Measurements from ENCODE around the gene TOP1.

Gene TOP1

DNA sequence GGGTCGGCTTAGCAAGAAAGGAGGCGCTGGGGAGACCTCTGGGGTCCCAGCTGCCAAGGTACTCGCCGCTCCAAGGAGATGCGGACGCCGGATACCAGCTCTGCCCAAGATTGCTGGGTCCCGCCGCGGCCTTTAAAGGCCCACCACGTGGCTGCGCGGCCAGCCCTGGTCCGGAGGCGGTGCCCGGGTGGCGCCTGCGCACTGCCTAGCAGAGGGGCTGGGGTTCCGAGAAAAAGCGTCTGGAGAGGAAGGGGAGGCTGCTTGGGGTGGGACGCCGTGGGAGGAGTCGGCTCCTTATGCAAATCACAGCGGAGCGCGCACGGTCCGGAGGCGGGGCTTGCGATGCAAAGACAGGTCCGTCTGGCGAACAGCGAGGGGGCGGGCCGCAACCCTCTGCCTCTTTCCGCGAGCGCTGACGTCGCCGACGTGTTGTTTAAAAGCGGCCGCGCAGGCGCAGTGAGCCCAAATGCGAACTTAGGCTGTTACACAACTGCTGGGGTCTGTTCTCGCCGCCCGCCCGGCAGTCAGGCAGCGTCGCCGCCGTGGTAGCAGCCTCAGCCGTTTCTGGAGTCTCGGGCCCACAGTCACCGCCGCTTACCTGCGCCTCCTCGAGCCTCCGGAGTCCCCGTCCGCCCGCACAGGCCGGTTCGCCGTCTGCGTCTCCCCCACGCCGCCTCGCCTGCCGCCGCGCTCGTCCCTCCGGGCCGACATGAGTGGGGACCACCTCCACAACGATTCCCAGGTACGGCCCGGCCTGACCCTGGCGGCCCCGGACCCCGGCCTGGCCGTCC is at the start of gene TOP1:
TSS of gene TOP1 (plus strand) at position 464 of the 791 bp plus-strand sequence. CDS start at position 710, 246 bp downstream.
- Mint-ChIP-seq H3K27ac (peak within 1 kb of the TSS; percentile 87), H3K36me3 (ENCODE audit: low read depth) (peaks cover 31% of the 10 kb centered on the region), H3K9me3 (no peaks in the 10 kb centered on the region), H3K4me1 (ENCODE audit: low read depth) (peaks cover 47% of the 10 kb centered on the region), H3K4me3 (peak within 1 kb of the TSS; percentile 90), H3K27me3 (ENCODE audit: low read depth) (peaks cover 3% of the 10 kb centered on the region)

DNA sequence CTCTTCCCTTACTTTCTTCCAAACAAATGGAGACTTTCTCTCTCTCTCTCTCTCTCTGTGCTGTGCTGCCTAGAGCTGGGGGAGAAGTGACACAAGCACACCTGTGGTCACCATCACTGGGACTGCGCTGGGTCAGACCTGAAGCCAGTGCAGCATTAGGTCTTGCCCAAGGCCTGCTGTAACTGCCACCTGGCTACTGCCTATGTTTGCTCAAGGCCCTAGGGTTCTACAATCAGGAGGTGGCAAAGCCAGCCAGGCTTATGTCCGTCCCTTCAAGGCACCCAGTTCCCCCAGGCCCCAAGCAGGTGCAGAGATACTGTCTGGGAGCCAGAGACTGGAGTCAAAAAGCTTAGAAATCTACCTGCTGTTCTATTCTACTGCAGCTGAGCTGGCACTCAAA is 49.4 kb upstream of the TOP1 start:
- H3K36me3 Mint-ChIP-seq (ENCODE audit: low read depth): peaks cover 8% of the 10 kb centered on the region
- no peak overlapping the region for H3K27ac Mint-ChIP-seq
- H3K9me3 Mint-ChIP-seq: peaks cover 25% of the 10 kb centered on the region
- H3K27me3 Mint-ChIP-seq (ENCODE audit: low read depth): peaks cover 35% of the 10 kb centered on the region
- H3K4me3 Mint-ChIP-seq: no peak overlapping the region
- H3K4me1 Mint-ChIP-seq (ENCODE audit: low read depth): peaks cover 4% of the 10 kb centered on the region

DNA sequence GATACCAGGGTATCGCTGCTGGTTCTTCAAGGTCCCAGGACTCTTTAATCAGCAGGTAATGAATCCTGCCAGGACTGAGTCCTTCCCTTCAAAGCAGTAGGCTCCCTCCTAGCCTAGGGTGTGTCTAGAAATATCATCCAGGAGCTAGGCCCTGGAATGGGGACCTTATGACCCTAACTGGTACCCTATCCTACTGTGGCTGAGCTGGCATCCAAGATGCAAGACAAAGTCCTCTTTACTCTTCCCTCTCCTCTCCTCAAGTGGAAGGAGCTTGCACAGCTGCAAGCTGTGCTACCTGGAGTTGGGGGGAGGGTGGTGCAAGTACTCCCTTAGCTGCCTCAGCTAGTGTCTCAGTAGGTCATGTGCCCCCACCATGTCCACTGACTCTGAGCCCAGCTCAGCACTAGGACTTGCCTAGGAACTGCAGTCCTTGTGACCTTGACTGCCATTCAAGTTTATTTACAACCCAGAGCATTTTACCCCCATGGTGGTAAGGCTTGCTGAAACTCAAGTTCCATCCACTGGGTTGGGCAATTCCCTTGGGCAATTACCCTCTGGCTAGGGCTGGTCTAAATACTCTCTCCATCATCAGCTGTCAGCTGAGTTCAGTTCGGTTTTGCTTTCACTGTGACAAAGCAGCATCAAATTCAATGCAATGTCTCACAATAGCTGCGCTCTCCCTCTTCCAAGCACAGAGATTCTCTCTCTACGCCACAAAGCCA is 48.4 kb upstream of the TOP1 start:
- peak overlapping the region; percentile 1 for H3K27ac Mint-ChIP-seq

DNA sequence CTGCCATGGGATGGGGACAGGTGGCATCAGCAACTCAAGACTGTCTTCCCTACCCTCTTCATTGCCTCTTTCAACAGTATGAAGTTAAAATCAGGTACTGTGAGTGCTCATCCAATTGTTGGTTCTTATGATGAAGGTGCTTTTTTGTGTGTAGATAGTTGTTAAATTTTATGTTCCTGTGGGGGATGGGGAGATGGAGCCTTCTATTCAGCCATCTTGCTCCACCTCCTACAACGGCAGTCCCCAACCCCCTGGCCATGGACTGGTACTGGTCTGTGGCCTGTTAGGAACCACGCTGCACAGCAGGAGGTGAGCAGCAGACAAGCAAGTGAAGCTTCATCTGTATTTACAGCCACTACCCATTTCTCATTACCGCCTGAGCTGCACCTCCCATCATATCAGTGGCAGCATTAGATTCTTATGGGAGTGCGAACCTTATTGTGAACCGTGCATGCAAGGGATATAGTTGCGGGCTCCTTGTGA is 47.8 kb upstream of the TOP1 start:
- Mint-ChIP-seq H3K27ac (peak overlapping the region; percentile 1), H3K27me3 (ENCODE audit: low read depth) (peaks cover 20% of the 10 kb centered on the region), H3K4me1 (ENCODE audit: low read depth) (peaks cover 4% of the 10 kb centered on the region), H3K9me3 (peaks cover 25% of the 10 kb centered on the region), H3K4me3 (no peak overlapping the region), H3K36me3 (ENCODE audit: low read depth) (peaks cover 8% of the 10 kb centered on the region)

More for the DNA sequence above, 48.4 kb upstream of the TOP1 start:
- Mint-ChIP-seq H3K4me1 (ENCODE audit: low read depth) (peaks cover 4% of the 10 kb centered on the region), H3K27me3 (ENCODE audit: low read depth) (peaks cover 26% of the 10 kb centered on the region), H3K9me3 (peaks cover 25% of the 10 kb centered on the region), H3K36me3 (ENCODE audit: low read depth) (peaks cover 8% of the 10 kb centered on the region), H3K4me3 (no peak overlapping the region)

DNA sequence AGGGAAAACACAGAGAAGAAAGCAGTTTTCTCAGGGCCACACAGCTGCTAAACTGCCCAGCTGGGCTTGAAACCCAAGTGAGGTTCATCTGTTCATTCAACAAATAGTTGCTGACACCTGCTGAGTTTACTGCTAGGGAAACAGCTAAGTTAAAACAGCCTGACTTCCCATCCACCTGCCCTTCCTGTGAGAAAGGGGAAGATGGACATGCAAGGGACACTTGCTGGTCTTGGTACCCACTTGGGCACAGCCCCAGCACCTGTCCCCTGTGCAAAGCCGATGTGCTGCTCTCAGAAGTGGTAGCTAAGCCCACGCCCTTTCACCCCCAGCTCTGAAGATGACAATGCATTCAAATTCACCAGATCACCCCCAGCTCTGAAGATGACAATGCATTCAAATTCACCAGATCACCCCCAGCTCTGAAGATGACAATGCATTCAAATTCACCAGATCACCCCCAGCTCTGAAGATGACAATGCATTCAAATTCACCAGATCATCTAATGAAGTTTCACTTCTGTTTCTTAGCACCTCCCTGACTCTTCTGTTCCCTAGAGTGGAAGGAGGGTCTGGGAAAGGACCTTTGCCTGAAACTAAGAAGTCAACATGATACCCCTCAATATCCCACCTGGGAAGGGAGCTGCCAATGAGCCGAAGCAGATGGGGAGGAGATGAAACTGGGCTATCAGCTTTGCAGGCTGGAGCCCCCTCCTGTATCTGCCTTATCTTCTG is 46.0 kb upstream of the TOP1 start:
- H3K4me3 Mint-ChIP-seq: no peak overlapping the region
- H3K27ac Mint-ChIP-seq: no peak overlapping the region
- peaks cover 3% of the 10 kb centered on the region for H3K36me3 Mint-ChIP-seq (ENCODE audit: low read depth)
- peaks cover 6% of the 10 kb centered on the region for H3K27me3 Mint-ChIP-seq (ENCODE audit: low read depth)
- H3K9me3 Mint-ChIP-seq: peaks cover 17% of the 10 kb centered on the region
- peaks cover 16% of the 10 kb centered on the region for H3K4me1 Mint-ChIP-seq (ENCODE audit: low read depth)

GRCh38 chr20:40983898-40984297 is 44.7 kb upstream of the TOP1 start:
- Mint-ChIP-seq H3K27ac (no peak overlapping the region), H3K4me3 (no peak overlapping the region), H3K4me1 (ENCODE audit: low read depth) (peaks cover 16% of the 10 kb centered on the region), H3K9me3 (peaks cover 6% of the 10 kb centered on the region), H3K36me3 (ENCODE audit: low read depth) (peaks cover 2% of the 10 kb centered on the region), H3K27me3 (ENCODE audit: low read depth) (no peaks in the 10 kb centered on the region)

- no peak overlapping the region for H3K4me3 Mint-ChIP-seq
- no peaks in the 10 kb centered on the region for H3K27me3 Mint-ChIP-seq (ENCODE audit: low read depth)
These were observed 44.1 kb upstream of the TOP1 start for GRCh38 chr20:40984496-40984895.

DNA sequence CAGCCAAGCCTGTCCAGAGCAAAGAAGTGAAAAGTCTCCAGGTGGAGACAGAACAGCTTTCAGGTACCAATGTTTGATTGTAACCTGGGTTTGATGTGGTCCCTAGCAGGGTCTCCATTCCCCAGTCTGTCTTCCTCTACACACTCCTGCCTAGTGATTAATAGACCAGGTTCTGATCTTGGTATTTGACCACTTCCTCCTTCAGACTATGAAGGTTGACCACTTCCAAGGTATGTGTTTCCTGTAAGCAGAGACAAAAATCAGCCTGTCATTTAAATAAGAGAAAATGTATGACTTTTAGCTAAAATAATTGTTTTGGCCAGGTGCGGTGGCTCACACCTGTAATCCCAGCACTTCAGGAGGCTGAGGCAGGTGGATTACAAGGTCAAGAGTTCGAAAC is 41.8 kb upstream of the TOP1 start:
- no peaks in the 10 kb centered on the region for H3K27me3 Mint-ChIP-seq (ENCODE audit: low read depth)
- peaks cover 29% of the 10 kb centered on the region for H3K4me1 Mint-ChIP-seq (ENCODE audit: low read depth)
- no peaks in the 10 kb centered on the region for H3K9me3 Mint-ChIP-seq
- H3K27ac Mint-ChIP-seq: peak overlapping the region; percentile 31
- H3K36me3 Mint-ChIP-seq (ENCODE audit: low read depth): peaks cover 3% of the 10 kb centered on the region
- H3K4me3 Mint-ChIP-seq: peak overlapping the region; percentile 23

More at GRCh38 chr20:40984496-40984895, 44.1 kb upstream of the TOP1 start:
- peaks cover 16% of the 10 kb centered on the region for H3K4me1 Mint-ChIP-seq (ENCODE audit: low read depth)
- no peaks in the 10 kb centered on the region for H3K36me3 Mint-ChIP-seq (ENCODE audit: low read depth)
- no peak overlapping the region for H3K27ac Mint-ChIP-seq
- peaks cover 2% of the 10 kb centered on the region for H3K9me3 Mint-ChIP-seq

- Mint-ChIP-seq H3K27ac (peak overlapping the region; percentile 78), H3K36me3 (ENCODE audit: low read depth) (peaks cover 3% of the 10 kb centered on the region), H3K9me3 (no peaks in the 10 kb centered on the region), H3K27me3 (ENCODE audit: low read depth) (no peaks in the 10 kb centered on the region), H3K4me3 (peak overlapping the region; percentile 25), H3K4me1 (ENCODE audit: low read depth) (peaks cover 36% of the 10 kb centered on the region)
These were observed 38.0 kb upstream of the TOP1 start for GRCh38 chr20:40990542-40991120.

- H3K27ac Mint-ChIP-seq: peak overlapping the region; percentile 78
- no peaks in the 10 kb centered on the region for H3K27me3 Mint-ChIP-seq (ENCODE audit: low read depth)
- H3K4me1 Mint-ChIP-seq (ENCODE audit: low read depth): peaks cover 36% of the 10 kb centered on the region
- H3K9me3 Mint-ChIP-seq: no peaks in the 10 kb centered on the region
- peak overlapping the region; percentile 25 for H3K4me3 Mint-ChIP-seq
- H3K36me3 Mint-ChIP-seq (ENCODE audit: low read depth): peaks cover 3% of the 10 kb centered on the region
These were observed 37.3 kb upstream of the TOP1 start for GRCh38 chr20:40991181-40991889.

DNA sequence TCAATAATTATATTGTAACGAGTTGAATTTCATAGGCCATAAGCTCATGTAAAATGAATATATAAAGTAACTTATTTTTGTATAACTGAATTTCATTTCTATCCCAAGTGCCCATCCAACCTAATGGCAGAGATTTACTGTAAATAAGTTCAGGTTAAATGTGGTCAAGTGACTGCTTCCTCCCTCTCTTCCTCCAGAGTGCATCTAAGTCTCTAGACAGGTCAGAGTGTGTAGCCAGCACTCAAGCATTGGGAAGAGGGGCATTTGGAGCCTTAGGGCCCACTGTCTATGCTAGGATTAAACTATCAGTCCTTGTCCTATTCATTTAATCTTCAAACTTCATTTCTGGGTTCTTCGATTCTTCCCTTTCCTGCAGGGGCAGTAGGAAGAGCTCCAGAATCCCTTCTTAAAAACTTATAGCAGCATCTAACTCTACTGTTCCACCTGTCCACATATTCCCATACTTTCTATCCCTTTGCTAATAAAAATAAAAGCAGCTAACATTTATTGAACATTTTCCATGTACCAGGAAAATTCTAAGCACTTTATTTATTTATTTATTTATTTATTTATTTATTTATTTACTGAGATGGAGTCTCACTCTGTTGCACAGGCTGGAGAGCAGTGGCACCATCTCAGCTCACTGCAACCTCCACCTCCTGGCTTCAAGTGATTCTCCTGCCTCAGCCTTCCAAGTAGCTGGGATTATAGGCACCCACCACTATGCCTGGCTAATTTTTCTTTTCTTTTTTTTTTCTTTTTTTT is 36.1 kb upstream of the TOP1 start:
- no peak overlapping the region for H3K4me3 Mint-ChIP-seq
- no peaks in the 10 kb centered on the region for H3K9me3 Mint-ChIP-seq
- H3K36me3 Mint-ChIP-seq (ENCODE audit: low read depth): peaks cover 3% of the 10 kb centered on the region
- H3K27ac Mint-ChIP-seq: no peak overlapping the region
- H3K27me3 Mint-ChIP-seq (ENCODE audit: low read depth): no peaks in the 10 kb centered on the region
- H3K4me1 Mint-ChIP-seq (ENCODE audit: low read depth): peaks cover 27% of the 10 kb centered on the region

DNA sequence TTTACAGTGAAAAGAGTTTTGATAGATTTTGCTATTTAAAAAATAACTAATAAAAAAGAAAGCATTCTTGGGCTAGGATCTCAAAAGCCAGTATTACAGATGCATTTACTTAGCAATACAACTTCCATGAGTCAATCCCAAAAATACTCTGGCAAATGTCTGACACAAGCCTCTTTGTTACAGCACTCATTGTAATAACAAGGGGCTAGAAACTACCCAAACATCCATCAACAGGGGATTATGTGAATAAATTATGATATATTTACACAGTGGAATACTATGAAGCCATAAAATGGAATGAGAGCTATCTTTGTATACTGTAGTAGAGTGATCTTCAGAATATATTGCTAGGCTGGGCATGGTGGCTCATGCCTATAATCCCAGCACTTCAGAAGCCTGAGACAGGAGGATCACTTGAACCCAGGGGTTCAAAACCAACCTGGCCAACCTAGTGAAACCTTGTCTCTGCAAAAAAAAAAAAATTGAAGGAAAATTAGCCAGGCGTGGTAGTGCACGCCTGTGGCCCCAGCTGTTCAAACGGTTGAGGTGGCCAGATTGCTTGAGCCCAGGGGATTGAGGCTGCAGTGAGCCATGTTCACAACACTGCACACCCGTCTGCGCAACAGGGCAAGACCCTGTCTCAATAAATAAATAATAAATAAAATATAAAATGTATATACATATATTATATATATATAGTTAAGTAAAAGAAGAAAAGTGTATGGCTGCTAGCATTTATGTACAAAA is 34.7 kb upstream of the TOP1 start:
- no peak overlapping the region for H3K4me3 Mint-ChIP-seq
- no peaks in the 10 kb centered on the region for H3K27me3 Mint-ChIP-seq (ENCODE audit: low read depth)
- no peaks in the 10 kb centered on the region for H3K9me3 Mint-ChIP-seq
- H3K4me1 Mint-ChIP-seq (ENCODE audit: low read depth): peaks cover 26% of the 10 kb centered on the region
- no peak overlapping the region for H3K27ac Mint-ChIP-seq
- peaks cover 3% of the 10 kb centered on the region for H3K36me3 Mint-ChIP-seq (ENCODE audit: low read depth)
